ENCODE measurements around the gene KLHL22.

DNA sequence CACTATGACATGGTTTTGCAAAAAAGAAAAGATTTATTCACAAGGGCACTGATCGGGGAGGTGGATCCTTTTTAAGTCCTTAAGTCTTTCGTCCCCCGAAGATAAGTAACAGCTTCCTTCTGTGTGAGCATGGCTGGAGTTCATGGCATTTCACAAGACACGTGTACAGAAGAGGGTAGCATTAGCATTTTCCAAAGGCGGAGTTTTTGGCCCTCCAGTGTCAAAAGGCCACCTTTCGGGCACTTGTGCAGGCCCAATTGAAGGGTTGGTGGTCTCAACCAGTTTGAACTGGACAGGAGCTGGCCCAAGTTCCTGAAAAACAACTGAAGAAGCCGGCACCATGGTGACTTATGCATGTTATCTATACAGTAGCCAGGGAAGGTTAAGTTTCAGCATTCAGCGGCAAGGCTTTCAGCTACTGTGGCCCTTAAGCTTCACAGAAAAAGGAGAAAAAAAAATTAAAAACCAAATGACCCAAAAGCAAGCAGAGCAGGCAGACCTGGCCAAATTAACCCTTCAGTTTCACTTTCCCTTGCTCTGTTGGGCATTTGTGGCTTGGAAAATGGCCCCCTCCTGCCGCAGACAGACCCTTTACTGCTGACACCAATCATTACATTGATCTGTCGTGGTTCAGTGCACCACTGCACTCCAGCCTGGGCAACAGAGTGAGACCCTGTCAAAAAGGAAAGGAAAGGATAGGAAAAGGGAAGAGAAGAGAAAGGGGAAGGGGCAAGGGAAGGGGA is 83.0 kb downstream of the KLHL22 start:
- TF ChIP-seq, protein P1, sequence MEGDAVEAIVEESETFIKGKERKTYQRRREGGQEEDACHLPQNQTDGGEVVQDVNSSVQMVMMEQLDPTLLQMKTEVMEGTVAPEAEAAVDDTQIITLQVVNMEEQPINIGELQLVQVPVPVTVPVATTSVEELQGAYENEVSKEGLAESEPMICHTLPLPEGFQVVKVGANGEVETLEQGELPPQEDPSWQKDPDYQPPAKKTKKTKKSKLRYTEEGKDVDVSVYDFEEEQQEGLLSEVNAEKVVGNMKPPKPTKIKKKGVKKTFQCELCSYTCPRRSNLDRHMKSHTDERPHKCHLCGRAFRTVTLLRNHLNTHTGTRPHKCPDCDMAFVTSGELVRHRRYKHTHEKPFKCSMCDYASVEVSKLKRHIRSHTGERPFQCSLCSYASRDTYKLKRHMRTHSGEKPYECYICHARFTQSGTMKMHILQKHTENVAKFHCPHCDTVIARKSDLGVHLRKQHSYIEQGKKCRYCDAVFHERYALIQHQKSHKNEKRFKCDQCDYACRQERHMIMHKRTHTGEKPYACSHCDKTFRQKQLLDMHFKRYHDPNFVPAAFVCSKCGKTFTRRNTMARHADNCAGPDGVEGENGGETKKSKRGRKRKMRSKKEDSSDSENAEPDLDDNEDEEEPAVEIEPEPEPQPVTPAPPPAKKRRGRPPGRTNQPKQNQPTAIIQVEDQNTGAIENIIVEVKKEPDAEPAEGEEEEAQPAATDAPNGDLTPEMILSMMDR (IDR thresholded peaks at IDR 0.05) = no peak
- TF ChIP-seq POLR2AphosphoS5 (IDR thresholded peaks at IDR 0.05) = no peak
- no peak for TF ChIP-seq POLR2A (IDR thresholded peaks at IDR 0.05)
